Testis (tissue), 2 donors: Measurements from ENCODE around the gene BTBD6.

Source experiments
- POLR2A ChIP-seq: fragments of 450-650 bp; IDR thresholded peaks from one replicate; pipeline ENCODE4 v1.6.1; 2017; ENCODE audit warnings: antibody characterized with exemption, mild to moderate bottlenecking, moderate library complexity
- TF ChIP-seq, protein P1 (sequence below), 3 experiments: fragments of 450-650 bp in 2 of 3; fragments of 200-600 bp in 1 of 3; sonication (generic) in 1 of 3; IDR thresholded peaks; one replicate each; pipeline ENCODE4 v1.5.1; 2016 to 2019; ENCODE audit warnings: antibody characterized with exemption in 3 of 3, mild to moderate bottlenecking in 2 of 3, moderate library complexity in 1 of 3

DNA sequence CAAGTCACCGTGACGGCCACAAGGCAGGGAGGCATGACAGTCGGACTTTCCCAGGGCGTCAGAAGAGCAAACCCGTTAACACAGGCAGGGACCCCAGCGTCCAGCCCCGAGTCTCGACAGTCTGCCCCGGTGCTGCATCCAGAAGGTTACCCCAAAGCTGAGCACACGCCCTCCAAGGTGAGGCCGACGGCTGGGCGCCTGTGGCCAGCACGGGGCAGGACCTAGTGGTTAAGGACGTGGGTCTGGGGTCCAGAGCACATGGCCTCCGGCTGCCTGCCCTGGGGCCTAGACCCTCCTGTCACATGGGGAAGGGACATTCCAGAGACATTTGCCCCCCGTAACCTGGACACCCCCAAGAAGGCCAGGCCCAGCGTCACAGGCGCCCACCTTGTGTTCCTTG lies 29.7 kb upstream of the BTBD6 start:
- TF ChIP-seq, protein P1, sequence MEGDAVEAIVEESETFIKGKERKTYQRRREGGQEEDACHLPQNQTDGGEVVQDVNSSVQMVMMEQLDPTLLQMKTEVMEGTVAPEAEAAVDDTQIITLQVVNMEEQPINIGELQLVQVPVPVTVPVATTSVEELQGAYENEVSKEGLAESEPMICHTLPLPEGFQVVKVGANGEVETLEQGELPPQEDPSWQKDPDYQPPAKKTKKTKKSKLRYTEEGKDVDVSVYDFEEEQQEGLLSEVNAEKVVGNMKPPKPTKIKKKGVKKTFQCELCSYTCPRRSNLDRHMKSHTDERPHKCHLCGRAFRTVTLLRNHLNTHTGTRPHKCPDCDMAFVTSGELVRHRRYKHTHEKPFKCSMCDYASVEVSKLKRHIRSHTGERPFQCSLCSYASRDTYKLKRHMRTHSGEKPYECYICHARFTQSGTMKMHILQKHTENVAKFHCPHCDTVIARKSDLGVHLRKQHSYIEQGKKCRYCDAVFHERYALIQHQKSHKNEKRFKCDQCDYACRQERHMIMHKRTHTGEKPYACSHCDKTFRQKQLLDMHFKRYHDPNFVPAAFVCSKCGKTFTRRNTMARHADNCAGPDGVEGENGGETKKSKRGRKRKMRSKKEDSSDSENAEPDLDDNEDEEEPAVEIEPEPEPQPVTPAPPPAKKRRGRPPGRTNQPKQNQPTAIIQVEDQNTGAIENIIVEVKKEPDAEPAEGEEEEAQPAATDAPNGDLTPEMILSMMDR (IDR thresholded peaks at IDR 0.05): no peak
- no peak for TF ChIP-seq POLR2A
